Cardiac muscle cell (in vitro differentiated cells and primary cell): Measurements from ENCODE around the gene BRMS1L. TPM values are rescaled to one million over a fixed set of nuclear protein-coding genes. Genes with fewer than 3 reads are reported as not detected.
"Not testable (repeated sequence)": the region's sequence is repeated elsewhere in the genome, so short reads cannot be mapped to it uniquely, and the experiment has no call there.

Source experiments
- DNase-seq, 2 donors: peaks; one replicate each; pipeline versions ENCODE4 v3.0.0 to v3.0.0-alpha.2; 2010 to 2017; ENCODE audit warnings: low read depth in 1 of 2, low spot score in 1 of 2
- H3K27ac ChIP-seq: fragments of 200-600 bp; sonication (generic); 2 replicates; pipeline ENCODE4 v1.5.1; 2016
- H3K27me3 ChIP-seq: fragments of 200-600 bp; sonication (generic); 2 replicates; pipeline ENCODE4 v1.6.0; 2016; ENCODE audit warnings: control low read depth
- H3K36me3 ChIP-seq: fragments of 200-600 bp; sonication (generic); 2 replicates; pipeline ENCODE4 v1.5.1; 2016; ENCODE audit warnings: control low read depth
- H3K4me1 ChIP-seq: fragments of 200-600 bp; sonication (generic); 2 replicates; pipeline ENCODE4 v1.8.1; 2017; ENCODE audit warnings: low read depth, mild to moderate bottlenecking, mixed run types
- H3K4me3 ChIP-seq: fragments of 200-600 bp; sonication (generic); 2 replicates; pipeline ENCODE4 v1.5.1; 2016; ENCODE audit warnings: mild to moderate bottlenecking
- H3K9me3 ChIP-seq: fragments of 200-600 bp; sonication (generic); 2 replicates; pipeline ENCODE4 v1.5.1; 2017; ENCODE audit warnings: low read depth, mild to moderate bottlenecking, control low read depth
- CTCF ChIP-seq: IDR thresholded peaks from 2 replicates; pipeline ENCODE4 v1.5.1; 2012; ENCODE audit warnings: low read depth, mild to moderate bottlenecking, low read length
- polyA plus RNA-seq: library from polyadenylated mRNA; unstranded; fragments of >200 nt; fragmentation: Nextera tagmentation; extraction: Ambion mirVana; gene quantifications from 2 replicates; pipeline ENCODE4 v1.2.1, GENCODE V29; 2016
- total RNA-seq: library from RNA; depleted of rRNA; stranded (reverse); fragments of >200 nt; gene quantifications from 2 replicates; pipeline ENCODE4 v1.2.3, GENCODE V29; 2016

BRMS1L gene
- total and polyA plus RNA-seq, 2 experiments from 2014 or later = 7.0 to 18.5 TPM

GRCh38 chr14:35819591-35820540, 6.3 kb upstream of the BRMS1L start:
- Histone ChIP-seq H3K36me3 (no peaks in the 10 kb centered on the region), H3K27me3 (no peaks in the 10 kb centered on the region), H3K9me3 (no peaks in the 10 kb centered on the region), H3K27ac (no peak overlapping the region), H3K4me3 (no peak overlapping the region), H3K4me1 (no peaks in the 10 kb centered on the region)
- no peak for TF ChIP-seq CTCF
- no peak for DNase-seq

GRCh38 chr14:35821564-35822411, 4.3 kb upstream of the BRMS1L start:
- H3K27ac ChIP-seq = no peak overlapping the region
- H3K4me3 ChIP-seq = no peak overlapping the region
- H3K36me3 ChIP-seq = no peaks in the 10 kb centered on the region
- DNase-seq = peak; percentile 43 to 62
- no peaks in the 10 kb centered on the region for H3K27me3 ChIP-seq
- peak; percentile 87 for TF ChIP-seq CTCF
- H3K9me3 ChIP-seq = no peaks in the 10 kb centered on the region
- no peaks in the 10 kb centered on the region for H3K4me1 ChIP-seq

GRCh38 chr14:35822501-35822900, 3.6 kb upstream of the BRMS1L start:
- Histone ChIP-seq H3K27ac (no peak overlapping the region), H3K36me3 (no peaks in the 10 kb centered on the region), H3K27me3 (no peaks in the 10 kb centered on the region), H3K9me3 (no peaks in the 10 kb centered on the region), H3K4me3 (no peak overlapping the region), H3K4me1 (peaks cover under 1% of the 10 kb centered on the region)
- no peak for DNase-seq
- TF ChIP-seq CTCF = no peak

GRCh38 chr14:35824446-35825165, 1.5 kb upstream of the BRMS1L start:
- H3K27ac ChIP-seq, H3K36me3 ChIP-seq, H3K4me1 ChIP-seq, H3K4me3 ChIP-seq, H3K27me3 ChIP-seq, H3K9me3 ChIP-seq, DNase-seq: not testable (repeated sequence)

- Histone ChIP-seq H3K27ac (peak overlapping the region; percentile 58), H3K36me3 (no peaks in the 10 kb centered on the region), H3K4me3 (peak overlapping the region; percentile 71), H3K27me3 (no peaks in the 10 kb centered on the region), H3K4me1 (peaks cover 3% of the 10 kb centered on the region), H3K9me3 (no peaks in the 10 kb centered on the region)
- TF ChIP-seq CTCF = no peak
- DNase-seq = no peak
These were observed 245 bp upstream of the BRMS1L start for GRCh38 chr14:35825968-35826217.
